22Rv1 (cell line): ENCODE data around the gene PRKAR1B.
"Not testable (repeated sequence)": the region's sequence is repeated elsewhere in the genome, so short reads cannot be mapped to it uniquely, and the experiment has no call there.

Experiments
- H3K27ac ChIP-seq: fragments of 450-650 bp; 2 replicates; pipeline ENCODE4 v1.5.1; 2017
- ZFX ChIP-seq: fragments of 450-650 bp; IDR thresholded peaks from 2 replicates; pipeline ENCODE4 v1.6.1; 2017; ENCODE audit warnings: antibody characterized with exemption, borderline replicate concordance
- TF ChIP-seq, protein P1 (sequence below): fragments of 450-650 bp; IDR thresholded peaks from 2 replicates; pipeline ENCODE4 v1.5.1; 2017; ENCODE audit warnings: mild to moderate bottlenecking

PRKAR1B gene

DNA sequence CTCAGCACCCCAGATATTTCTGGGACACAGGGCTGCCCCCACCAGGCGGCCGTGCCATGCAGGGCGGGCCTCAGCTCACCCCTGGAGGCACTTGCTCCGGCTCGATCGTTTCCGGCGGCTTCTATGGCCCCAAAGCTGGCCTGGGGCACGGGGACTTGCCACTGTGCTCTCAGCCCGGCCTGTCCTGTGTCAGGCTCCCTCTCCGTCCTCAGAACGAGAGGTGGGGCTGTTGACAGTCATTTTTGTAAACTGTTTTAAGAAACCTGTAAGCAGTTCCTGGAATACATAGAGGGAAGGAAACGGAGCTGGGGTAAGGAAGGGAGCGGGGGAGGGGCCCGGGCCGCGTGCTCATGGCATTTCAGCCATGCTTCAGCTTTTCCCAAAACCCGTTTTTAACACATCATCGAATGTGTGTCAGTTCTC is 30.7 kb upstream of the PRKAR1B start:
- H3K27ac ChIP-seq: no peak overlapping the region
- TF ChIP-seq, protein P1, sequence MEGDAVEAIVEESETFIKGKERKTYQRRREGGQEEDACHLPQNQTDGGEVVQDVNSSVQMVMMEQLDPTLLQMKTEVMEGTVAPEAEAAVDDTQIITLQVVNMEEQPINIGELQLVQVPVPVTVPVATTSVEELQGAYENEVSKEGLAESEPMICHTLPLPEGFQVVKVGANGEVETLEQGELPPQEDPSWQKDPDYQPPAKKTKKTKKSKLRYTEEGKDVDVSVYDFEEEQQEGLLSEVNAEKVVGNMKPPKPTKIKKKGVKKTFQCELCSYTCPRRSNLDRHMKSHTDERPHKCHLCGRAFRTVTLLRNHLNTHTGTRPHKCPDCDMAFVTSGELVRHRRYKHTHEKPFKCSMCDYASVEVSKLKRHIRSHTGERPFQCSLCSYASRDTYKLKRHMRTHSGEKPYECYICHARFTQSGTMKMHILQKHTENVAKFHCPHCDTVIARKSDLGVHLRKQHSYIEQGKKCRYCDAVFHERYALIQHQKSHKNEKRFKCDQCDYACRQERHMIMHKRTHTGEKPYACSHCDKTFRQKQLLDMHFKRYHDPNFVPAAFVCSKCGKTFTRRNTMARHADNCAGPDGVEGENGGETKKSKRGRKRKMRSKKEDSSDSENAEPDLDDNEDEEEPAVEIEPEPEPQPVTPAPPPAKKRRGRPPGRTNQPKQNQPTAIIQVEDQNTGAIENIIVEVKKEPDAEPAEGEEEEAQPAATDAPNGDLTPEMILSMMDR: no peak
- no peak for TF ChIP-seq ZFX

DNA sequence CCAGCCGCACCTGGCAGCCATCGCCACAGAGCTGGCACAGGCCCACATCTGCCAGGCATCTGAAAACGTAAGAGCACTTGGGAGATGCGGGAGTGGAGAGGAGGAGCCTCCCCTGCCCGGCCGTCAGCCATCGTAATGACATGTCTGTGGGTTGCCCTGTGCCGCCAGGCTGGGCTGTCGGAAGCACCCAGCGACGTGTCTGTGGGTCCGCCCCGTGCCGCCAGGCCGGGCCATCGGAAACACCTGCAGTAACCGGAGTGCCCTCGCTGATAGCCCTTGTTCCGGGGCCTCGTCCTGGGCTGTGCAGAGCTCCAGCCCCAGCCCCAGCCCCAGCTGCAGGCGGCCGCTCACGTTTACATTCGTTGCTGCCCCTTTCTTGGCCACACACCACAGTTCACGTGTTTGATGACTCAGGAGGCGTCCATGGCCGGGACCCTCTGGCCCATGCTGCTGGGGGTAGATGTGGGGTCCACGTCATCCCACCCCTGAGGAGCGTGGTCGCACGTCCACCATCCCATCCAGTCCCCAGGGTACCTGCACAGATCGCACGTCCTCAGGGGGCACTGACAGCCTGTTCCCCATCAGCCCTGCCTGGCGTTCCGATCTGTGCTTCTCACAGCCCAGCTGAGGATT is 30.0 kb upstream of the PRKAR1B start:
- no peak overlapping the region for H3K27ac ChIP-seq
- TF ChIP-seq, protein P1: no peak
- no peak for TF ChIP-seq ZFX

DNA sequence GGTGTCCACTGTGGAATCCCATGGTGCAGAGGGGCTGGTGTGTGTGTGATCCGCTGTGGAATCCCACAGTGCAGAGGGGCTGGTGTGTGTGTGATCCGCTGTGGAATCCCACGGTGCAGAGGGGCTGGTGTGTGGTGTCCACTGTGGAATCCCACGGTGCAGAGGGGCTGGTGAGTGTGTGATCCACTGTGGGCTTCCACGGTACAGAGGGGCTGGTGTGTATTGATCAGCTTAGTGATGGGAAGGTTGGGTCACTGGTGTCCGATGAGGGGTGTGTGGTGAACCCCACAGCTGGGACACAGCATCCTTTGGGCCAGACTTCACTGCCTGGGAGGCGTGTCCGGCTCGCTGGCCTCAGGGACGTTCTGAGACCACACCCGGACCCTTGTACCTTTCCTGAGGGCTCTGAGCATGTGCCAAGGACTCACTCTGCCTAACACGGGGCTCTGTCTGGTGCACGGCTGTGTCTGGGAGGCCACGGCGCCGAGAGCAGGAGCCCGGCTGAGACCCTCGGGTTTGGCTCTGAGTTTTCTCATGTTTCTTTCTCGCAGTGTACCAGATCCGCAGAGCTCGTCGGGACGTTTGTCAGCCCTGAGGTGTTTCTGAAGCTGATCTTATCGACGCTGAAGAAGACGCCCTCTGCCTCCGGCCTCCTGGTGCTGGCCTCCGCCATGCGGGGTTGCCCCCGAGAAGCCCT is 29.3 kb upstream of the PRKAR1B start:
- no peak overlapping the region for H3K27ac ChIP-seq
- TF ChIP-seq, protein P1: no peak
- no peak for TF ChIP-seq ZFX

DNA sequence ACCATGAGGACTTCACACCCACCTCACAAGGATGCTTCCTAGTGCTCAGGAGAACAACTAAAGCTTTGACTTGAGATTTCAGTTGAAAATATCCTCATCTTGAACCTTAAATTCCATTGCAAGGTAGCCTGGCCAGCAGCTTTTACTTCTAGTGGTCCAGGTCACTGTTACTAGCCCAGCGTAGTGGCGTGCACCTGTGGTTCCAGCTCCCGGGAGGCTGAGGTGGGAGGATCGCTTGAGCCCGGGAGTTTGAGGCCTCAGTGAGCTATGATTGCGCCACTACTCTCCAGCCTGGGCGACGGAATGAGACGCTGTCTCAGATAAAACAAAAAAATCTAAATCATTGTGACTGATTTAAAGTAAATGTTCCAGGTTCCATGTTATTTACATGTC is 28.3 kb upstream of the PRKAR1B start:
- no peak for TF ChIP-seq ZFX
- TF ChIP-seq, protein P1: no peak
- H3K27ac ChIP-seq: no peak overlapping the region

DNA sequence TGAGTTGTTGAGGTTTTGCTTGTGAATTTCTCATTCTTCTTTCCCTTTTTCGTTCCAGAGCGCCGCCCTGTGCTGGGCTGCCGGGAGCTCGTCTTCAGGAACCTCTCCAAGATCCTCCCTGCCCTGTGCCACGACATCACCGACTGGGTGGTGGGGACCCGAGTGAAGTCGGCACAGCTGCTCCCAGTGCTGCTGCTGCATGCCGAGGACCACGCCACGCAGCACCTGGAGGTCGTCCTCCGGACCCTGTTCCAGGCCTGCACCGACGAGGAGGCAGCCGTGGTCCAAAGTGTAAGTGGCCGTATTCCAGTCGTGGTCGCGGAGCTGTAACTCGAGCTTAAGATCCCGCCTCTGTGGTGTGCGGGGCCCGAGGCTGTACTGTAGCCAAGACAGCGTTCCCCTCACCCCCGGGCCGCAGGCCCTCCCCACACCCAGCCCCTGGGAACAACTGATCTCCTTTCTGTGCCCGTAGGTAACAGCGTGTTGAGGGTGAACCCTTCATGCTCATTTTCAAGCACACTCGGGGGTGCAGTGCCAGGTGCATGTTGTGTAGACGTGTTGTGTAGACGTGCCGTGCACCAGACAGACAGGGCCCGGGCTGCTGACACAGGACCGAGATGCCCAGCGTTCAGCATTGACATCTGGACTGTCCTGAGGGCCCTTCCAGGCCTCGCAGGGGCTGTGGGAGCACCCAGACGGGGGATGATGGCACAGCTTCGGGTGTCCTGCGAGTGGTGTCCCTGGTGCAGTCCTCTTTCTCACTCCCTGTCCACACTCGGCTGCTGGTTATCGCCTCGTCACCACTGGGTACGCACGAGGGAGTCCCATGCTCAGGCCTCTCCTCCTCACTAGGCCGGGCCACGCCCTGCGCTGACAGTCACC is 27.7 kb upstream of the PRKAR1B start:
- no peak overlapping the region for H3K27ac ChIP-seq
- no peak for TF ChIP-seq ZFX
- TF ChIP-seq, protein P1: no peak

DNA sequence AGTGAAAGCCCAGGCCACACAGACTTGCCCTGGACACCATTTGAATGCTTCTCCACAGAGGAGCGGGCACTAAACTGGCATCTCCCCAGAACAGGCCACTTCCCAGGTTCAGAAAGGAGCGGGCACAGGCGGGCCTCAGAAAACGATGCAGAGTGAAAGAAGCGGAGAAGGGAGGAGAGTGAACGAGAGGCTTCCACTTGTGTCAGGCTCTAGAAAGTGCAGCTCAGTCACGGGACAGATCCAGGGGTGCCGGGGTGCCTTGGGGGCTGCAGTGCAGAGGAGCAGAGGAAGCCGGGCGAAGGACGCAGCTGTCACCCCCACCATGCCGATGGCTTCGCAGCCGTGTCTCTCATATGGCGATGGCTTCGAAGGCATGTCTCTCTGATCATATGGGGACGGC is 26.1 kb upstream of the PRKAR1B start:
- no peak overlapping the region for H3K27ac ChIP-seq
- TF ChIP-seq, protein P1: no peak
- TF ChIP-seq ZFX: no peak

DNA sequence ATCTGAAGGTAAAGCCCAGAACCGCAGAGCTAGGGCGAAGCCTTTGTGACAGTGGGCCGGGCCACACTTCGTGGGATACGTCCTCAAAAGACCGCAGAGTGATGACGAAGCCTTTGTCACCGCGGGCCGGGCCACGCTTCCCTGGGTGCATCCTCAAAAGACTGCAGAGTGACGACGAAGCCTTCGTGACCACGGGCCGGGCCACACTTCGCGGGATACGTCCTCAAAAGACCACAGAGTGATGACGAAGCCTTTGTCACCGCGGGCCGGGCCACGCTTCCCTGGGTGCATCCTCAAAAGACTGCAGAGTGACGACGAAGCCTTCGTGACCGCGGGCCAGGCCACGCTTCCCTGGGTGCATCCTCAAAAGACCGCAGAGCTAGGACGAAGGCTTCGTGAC is 25.2 kb upstream of the PRKAR1B start:
- not testable (repeated sequence) for H3K27ac ChIP-seq
